GM18517 (cell line): Measurements from ENCODE around the gene ST6GALNAC5.

Experiments
- ATAC-seq: cut with Tn5 transposase; IDR thresholded peaks from one replicate; pipeline ENCODE4 v1.9.1; 2021; ENCODE audit warnings: mild to moderate bottlenecking, moderate library complexity; ENCODE audit not compliant: unreplicated experiment

The ST6GALNAC5 gene

GRCh38 chr1:77096496-77097255 is 229.4 kb downstream of the ST6GALNAC5 start:
- ATAC-seq = no peak

GRCh38 chr1:77100875-77101274 is 233.6 kb downstream of the ST6GALNAC5 start:
- ATAC-seq = no peak

- ATAC-seq = no peak
These were observed 236.2 kb downstream of the ST6GALNAC5 start for GRCh38 chr1:77103486-77103885.

- no peak for ATAC-seq
These were observed 237.4 kb downstream of the ST6GALNAC5 start for GRCh38 chr1:77104672-77105071.
